B cell (primary cell): ENCODE results near the gene COLEC12. TPM values are rescaled to one million over a fixed set of nuclear protein-coding genes. Genes with fewer than 3 reads are reported as not detected.

Source experiments
- ATAC-seq: fragments of 200-7000 bp; cut with Tn5 transposase; one replicate; pipeline ENCODE4 v1.10.0; 2021; ENCODE audit warnings: low read depth, mild to moderate bottlenecking, moderate number of reproducible peaks, moderate library complexity
- CTCF ChIA-PET: fragments of 350-600 bp; sonication (Branson Sonifier 250); formaldehyde crosslinking; loops from one replicate; lab custom pipeline; 2021; ENCODE audit warnings: antibody characterized with exemption, inconsistent platforms; lab: Charles Lee
- POLR2A ChIA-PET: fragments of 350-600 bp; sonication (Branson Sonifier 250); formaldehyde crosslinking; loops from one replicate; lab custom pipeline; 2021; ENCODE audit warnings: antibody characterized with exemption; lab: Charles Lee
- DNase-seq: peaks from one replicate; pipeline ENCODE4 v3.0.0; 2013
- H2AFZ ChIP-seq: 2 replicates; pipeline ENCODE4 v1.6.1; 2012; ENCODE audit warnings: mild to moderate bottlenecking, low read depth, low read length; ENCODE audit not compliant: insufficient read depth, poor library complexity, severe bottlenecking
- H3K27ac ChIP-seq, 2 donors: 1 replicate in 1 of 2; 2 replicates in 1 of 2; pipeline ENCODE4 v1.5.1; 2012 to 2013; ENCODE audit warnings: low read length in 2 of 2, mild to moderate bottlenecking in 2 of 2, moderate library complexity in 1 of 2
- H3K27me3 ChIP-seq, 4 experiments: fragments of 200-600 bp in 1 of 4; sonication (generic) in 1 of 4; replicated peaks in 1 of 4; 1 replicate in 2 of 4; 2 replicates in 2 of 4; pipeline versions ENCODE4 v1.6.1 to v1.7.0; 2013 to 2016; ENCODE audit warnings: low read length in 3 of 4, mild to moderate bottlenecking in 2 of 4, mixed read lengths in 1 of 4, moderate library complexity in 1 of 4; ENCODE audit not compliant: insufficient read depth in 4 of 4, control insufficient read depth in 3 of 4; ENCODE audit errors: control extremely low read depth in 1 of 4
- H3K36me3 ChIP-seq, 2 experiments: replicated peaks in 1 of 2; 1 replicate in 1 of 2; 2 replicates in 1 of 2; pipeline versions ENCODE4 v1.6.1 to v1.7.1; 2013; ENCODE audit warnings: low read length in 1 of 2; ENCODE audit not compliant: insufficient read depth in 2 of 2, control insufficient read depth in 1 of 2; ENCODE audit errors: control extremely low read depth in 1 of 2, extremely low read depth in 1 of 2
- H3K4me1 ChIP-seq, 2 donors: fragments of 200-600 bp in 1 of 2; sonication (generic) in 1 of 2; 1 replicate in 1 of 2; 2 replicates in 1 of 2; pipeline versions ENCODE4 v1.5.1 to v1.6.1; 2013 to 2017; ENCODE audit warnings: low read length in 2 of 2; ENCODE audit not compliant: control insufficient read depth in 2 of 2, insufficient read depth in 2 of 2
- H3K4me2 ChIP-seq: replicated peaks from 2 replicates; pipeline ENCODE3; 2012; ENCODE audit warnings: mild to moderate bottlenecking, low read depth, low read length; ENCODE audit not compliant: poor library complexity, severe bottlenecking
- H3K4me3 ChIP-seq, 5 experiments: fragments of 200-600 bp in 1 of 5; sonication (generic) in 1 of 5; 1 replicate in 3 of 5; 2 replicates in 2 of 5; pipeline versions ENCODE4 v1.5.1 to v1.7.0; 2011 to 2016; ENCODE audit warnings: low read length in 4 of 5, mild to moderate bottlenecking in 4 of 5, low read depth in 2 of 5, control low read depth in 1 of 5, moderate library complexity in 1 of 5; ENCODE audit not compliant: insufficient read depth in 1 of 5; ENCODE audit errors: control extremely low read depth in 1 of 5, extremely low read depth in 1 of 5
- H3K79me2 ChIP-seq: fragments of 200-600 bp; sonication (generic); one replicate; pipeline ENCODE4 v1.6.0; 2016; ENCODE audit warnings: low read length; ENCODE audit not compliant: control insufficient read depth, insufficient read depth
- H3K9ac ChIP-seq: fragments of 200-600 bp; sonication (generic); 2 replicates; pipeline ENCODE4 v1.6.1; 2017; ENCODE audit warnings: mild to moderate bottlenecking, low read length, moderate library complexity
- H3K9me3 ChIP-seq, 3 donors: one replicate each; pipeline versions ENCODE4 v1.6.1 to v1.7.1; 2013; ENCODE audit warnings: low read length in 2 of 3; ENCODE audit not compliant: control insufficient read depth in 2 of 3, insufficient read depth in 1 of 3; ENCODE audit errors: control extremely low read depth in 1 of 3
- H4K20me1 ChIP-seq: 2 replicates; pipeline ENCODE4 v1.6.0; 2012; ENCODE audit warnings: mild to moderate bottlenecking, low read length; ENCODE audit not compliant: insufficient read depth, control insufficient read depth, poor library complexity, severe bottlenecking
- H3K27ac Mint-ChIP-seq: one replicate; pipeline ENCODE4 v1.8.0; 2021; ENCODE audit warnings: mixed read lengths
- H3K27me3 Mint-ChIP-seq: one replicate; pipeline ENCODE4 v1.8.0; 2021; ENCODE audit warnings: mixed read lengths
- H3K4me1 Mint-ChIP-seq: one replicate; pipeline ENCODE4 v1.8.0; 2021; ENCODE audit warnings: mixed read lengths
- H3K4me3 Mint-ChIP-seq: one replicate; pipeline ENCODE4 v1.8.0; 2021; ENCODE audit warnings: mixed read lengths
- H3K9me3 Mint-ChIP-seq: one replicate; pipeline ENCODE4 v1.8.0; 2022; ENCODE audit warnings: mixed read lengths; ENCODE audit not compliant: insufficient read depth
- CTCF ChIP-seq: fragments of 200-600 bp; IDR thresholded peaks from one replicate; pipeline ENCODE4 v1.8.0; 2022; ENCODE audit warnings: antibody characterized with exemption, mild to moderate bottlenecking
- EZH2 ChIP-seq: IDR thresholded peaks from 2 replicates; pipeline ENCODE4 v1.6.1; 2012; ENCODE audit warnings: borderline replicate concordance, low read depth, mild to moderate bottlenecking, moderate library complexity, low read length; ENCODE audit not compliant: insufficient read depth, poor library complexity, severe bottlenecking
- WGBS: methylation state at CpG from one replicate; pipeline ENCODE4 v1.1.5; 2013; ENCODE audit warnings: missing lambda C conversion rate; ENCODE audit not compliant: insufficient coverage; 5-methylcytosine and 5-hydroxymethylcytosine counted together
- intact Hi-C: fragments of 100-400 bp; cut with micrococcal nuclease; formaldehyde crosslinking; loops from one replicate; pipeline ENCODE4 v1.10.0; 2022
- polyA plus RNA-seq: library from polyadenylated mRNA; depleted of rRNA; stranded (reverse); fragments of >200 nt; gene quantifications from 2 replicates; pipeline ENCODE4 v1.2.3, GENCODE V29; 2012
- total RNA-seq, 2 donors: library from RNA; stranded (reverse); fragments of 120-200 nt in 1 of 2; gene quantifications; 1 replicate in 1 of 2; 2 replicates in 1 of 2; pipeline versions ENCODE4 v1.2.3 to v1.2.4, GENCODE V29; 2013 to 2022

COLEC12 gene
- total and polyA plus RNA-seq, 2 donors (not counting 1 experiment from before 2014, with no cell fraction given) = not detected

GRCh38 chr18:394987-395362 is 105.5 kb downstream of the COLEC12 start:
- no peak overlapping the region for H3K27ac Mint-ChIP-seq
- Histone ChIP-seq H3K4me1 (no peaks in the 10 kb centered on the region), H3K36me3 (no peaks in the 10 kb centered on the region), H2AFZ (no peak overlapping the region), H4K20me1 (no peaks in the 10 kb centered on the region), H3K9me3 (no peaks in the 10 kb centered on the region), H3K27me3 (peaks cover 0 to 2% (median 0%) of the 10 kb centered on the region in 4 experiments), H3K27ac (no peak overlapping the region), H3K9ac (no peak overlapping the region), H3K4me3 (no peak overlapping the region), H3K4me2 (no peak overlapping the region), H3K79me2 (no peaks in the 10 kb centered on the region)
- H3K4me1 Mint-ChIP-seq = no peaks in the 10 kb centered on the region
- POLR2A ChIA-PET = no interaction called here
- TF ChIP-seq EZH2 (no peak), CTCF (no peak)
- 75% methylated on average over 1 of the region's 1 CpG for WGBS
- ATAC-seq (no peak), DNase-seq (no peak)
- H3K27me3 Mint-ChIP-seq = peaks cover 6% of the 10 kb centered on the region
- CTCF ChIA-PET = no interaction called here
- H3K4me3 Mint-ChIP-seq = no peak overlapping the region
- intact Hi-C loops = no loop called here
- no peaks in the 10 kb centered on the region for H3K9me3 Mint-ChIP-seq

DNA sequence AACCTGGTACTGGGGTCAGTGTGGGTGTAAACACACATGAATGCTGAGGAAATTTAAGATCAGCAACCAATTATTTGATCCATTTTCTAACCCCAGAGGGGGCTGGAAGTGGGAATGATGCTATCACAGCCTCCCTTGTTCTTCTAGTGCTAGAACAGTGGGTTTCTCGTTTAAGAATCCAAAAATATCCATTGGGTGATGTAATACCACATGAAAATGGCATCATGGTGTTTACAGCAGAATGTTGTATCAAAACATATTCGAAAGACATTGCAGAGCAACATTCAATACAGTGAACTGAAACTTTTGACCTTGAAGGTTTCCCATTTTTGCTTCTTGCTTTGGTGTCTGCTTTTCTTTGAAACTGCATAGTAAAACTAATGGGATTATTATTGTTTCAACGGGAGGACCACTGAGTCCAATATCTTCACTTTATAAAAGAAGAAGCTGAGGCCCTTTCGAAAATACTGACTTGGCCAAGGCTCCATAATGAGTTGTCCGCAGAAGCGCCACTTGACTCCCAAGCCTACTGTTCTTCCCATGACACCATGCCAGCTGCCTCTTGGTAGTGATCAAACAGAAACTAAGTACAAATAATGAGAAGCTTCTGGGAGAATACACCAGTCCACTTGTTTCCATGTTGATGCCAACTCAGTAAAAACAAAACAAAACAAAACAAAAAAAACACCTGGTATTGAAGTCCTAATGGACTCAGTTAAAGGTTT is 106.1 kb downstream of the COLEC12 start:
- H3K79me2 ChIP-seq = no peaks in the 10 kb centered on the region
- no peak for ATAC-seq
- no peak overlapping the region for H3K4me3 ChIP-seq
- no peaks in the 10 kb centered on the region for H3K36me3 ChIP-seq
- Mint-ChIP-seq H3K27ac (no peak overlapping the region), H3K4me3 (no peak overlapping the region), H3K27me3 (peaks cover 4% of the 10 kb centered on the region), H3K4me1 (no peaks in the 10 kb centered on the region), H3K9me3 (no peaks in the 10 kb centered on the region)
- no peak overlapping the region for H2AFZ ChIP-seq
- intact Hi-C loops = no loop called here
- H3K9ac ChIP-seq = no peak overlapping the region
- ChIA-PET CTCF (no interaction called here), POLR2A (no interaction called here)
- DNase-seq = no peak
- WGBS = 91% methylated on average over 3 of the region's 6 CpGs
- H3K27ac ChIP-seq = no peak overlapping the region
- H3K27me3 ChIP-seq = peaks cover 0 to 4% (median 0%) of the 10 kb centered on the region in 4 experiments
- no peaks in the 10 kb centered on the region for H3K4me1 ChIP-seq
- no peaks in the 10 kb centered on the region for H4K20me1 ChIP-seq
- H3K9me3 ChIP-seq = no peaks in the 10 kb centered on the region
- no peak for TF ChIP-seq EZH2
- no peak for TF ChIP-seq CTCF
- H3K4me2 ChIP-seq = no peak overlapping the region
